ENCODE measurements around the gene RRAS.

RRAS gene

DNA sequence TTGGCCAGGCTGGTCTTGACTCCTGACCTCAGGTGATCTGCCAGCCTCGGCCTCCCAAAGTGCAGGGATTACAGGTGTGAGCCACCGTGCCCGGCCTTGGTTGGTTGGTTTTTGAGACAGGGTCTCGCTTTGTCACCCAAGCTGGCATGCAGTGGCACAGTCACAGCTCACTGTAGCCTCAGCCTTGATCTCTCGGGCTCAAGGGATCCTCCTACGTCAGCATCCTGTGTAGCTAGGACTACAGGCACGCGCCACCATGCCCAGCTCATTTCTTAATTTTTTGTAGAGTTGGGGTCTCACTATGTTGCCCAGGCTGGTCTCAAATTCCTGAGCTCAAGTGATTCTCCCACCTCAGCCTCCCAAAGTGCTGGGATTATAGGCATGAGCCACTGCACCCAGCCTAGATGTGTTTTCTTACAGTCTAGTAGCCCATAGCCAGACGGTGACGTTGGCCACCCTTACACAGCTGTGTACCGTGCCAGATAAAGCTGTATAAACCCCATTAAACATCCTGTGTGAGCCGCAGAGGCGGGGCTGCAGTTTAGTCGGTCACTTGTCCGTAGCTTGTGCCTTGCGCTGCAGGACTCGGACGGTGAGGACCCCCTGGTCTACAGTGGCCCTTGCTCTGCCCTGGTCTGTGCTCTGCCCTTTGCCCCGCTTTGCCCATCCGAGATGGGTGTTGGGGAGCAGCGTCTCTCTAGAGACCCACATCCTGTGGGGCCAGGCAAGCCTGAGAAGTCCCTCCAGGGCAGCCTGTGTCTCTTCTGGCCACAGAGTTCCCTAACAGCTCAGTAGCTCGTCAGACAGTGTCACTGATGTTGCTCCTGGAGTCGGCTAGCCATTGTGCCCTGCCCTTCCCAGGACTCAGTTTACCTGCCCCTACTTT, 15.9 kb upstream of the RRAS start:
- no peak for FAIRE-seq
- no peak for DNase-seq (ENCODE audit: insufficient read length, low spot score)

- FAIRE-seq (no peak), DNase-seq (ENCODE audit: insufficient read length, low spot score) (no peak)
Observed at GRCh38 chr19:49654581-49654980, 14.6 kb upstream of the RRAS start.

DNA sequence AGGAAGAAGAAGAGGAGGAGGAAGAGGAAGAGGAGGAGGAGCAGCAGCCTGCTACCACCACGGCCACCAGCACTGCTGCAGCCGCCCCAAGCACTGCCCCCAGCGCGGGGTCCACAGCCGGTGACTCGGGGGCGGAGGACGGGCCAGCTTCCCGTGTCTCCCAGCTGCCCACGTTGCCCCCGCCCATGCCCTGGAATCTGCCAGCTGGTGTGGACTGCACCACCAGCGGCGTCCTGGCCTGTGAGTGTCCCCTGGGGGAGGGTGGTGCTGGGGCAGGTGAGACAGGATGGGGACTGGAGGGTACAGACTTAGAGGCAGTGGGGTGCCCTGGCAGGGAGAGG, 13.5 kb upstream of the RRAS start:
- FAIRE-seq = no peak
- DNase-seq (ENCODE audit: insufficient read length, low spot score) = no peak

DNA sequence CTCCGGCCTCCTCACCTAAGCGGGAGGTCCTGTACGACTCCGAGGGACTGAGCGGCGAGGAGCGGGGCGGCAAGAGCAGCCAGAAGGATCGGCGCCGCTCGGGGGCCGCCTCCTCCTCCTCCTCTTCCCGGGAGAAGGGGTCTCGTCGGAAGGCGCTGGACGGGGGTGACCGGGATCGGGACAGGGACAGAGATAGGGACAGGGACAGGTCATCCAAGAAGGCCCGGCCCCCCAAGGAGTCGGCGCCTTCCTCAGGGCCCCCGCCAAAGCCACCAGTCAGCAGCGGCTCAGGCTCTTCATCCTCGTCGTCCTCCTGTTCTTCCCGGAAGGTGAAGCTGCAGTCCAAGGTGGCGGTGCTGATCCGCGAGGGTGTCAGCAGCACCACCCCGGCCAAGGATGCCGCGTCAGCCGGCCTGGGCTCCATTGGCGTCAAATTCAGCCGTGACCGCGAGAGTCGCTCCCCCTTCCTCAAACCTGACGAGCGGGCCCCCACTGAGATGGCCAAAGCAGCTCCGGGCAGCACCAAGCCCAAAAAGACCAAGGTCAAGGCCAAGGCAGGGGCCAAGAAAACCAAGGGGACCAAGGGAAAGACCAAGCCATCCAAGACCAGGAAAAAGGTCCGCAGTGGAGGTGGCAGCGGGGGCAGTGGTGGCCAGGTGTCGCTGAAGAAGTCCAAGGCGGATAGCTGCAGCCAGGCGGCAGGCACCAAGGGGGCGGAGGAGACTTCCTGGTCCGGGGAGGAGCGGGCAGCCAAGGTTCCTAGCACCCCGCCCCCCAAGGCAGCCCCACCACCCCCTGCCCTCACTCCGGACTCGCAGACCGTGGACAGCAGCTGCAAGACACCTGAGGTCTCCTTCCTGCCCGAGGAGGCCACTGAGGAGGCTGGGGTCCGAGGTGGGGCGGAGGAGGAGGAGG, 12.9 kb upstream of the RRAS start:
- DNase-seq (ENCODE audit: insufficient read length, low spot score) = no peak
- FAIRE-seq = no peak

DNA sequence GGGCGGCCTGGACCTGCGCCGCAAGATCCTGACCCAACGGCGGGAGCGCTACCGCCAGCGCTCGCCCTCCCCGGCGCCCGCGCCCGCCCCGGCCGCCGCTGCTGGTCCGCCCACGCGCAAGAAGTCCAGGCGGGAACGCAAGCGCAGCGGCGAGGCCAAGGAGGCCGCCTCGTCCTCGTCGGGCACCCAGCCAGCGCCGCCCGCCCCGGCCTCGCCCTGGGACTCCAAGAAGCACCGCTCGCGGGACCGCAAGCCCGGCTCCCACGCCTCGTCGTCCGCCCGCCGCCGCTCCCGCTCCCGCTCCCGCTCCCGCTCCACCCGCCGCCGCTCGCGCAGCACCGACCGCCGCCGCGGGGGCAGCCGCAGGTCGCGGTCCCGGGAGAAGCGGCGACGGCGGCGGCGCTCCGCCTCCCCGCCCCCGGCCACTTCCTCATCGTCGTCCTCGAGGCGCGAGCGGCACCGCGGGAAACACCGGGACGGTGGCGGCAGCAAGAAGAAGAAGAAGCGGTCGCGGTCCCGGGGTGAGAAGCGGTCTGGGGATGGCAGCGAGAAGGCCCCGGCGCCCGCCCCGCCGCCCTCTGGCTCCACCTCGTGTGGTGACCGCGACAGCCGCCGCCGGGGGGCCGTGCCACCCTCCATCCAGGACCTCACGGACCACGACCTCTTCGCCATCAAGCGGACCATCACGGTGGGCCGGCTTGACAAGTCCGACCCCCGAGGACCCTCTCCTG, 12.0 kb upstream of the RRAS start:
- DNase-seq (ENCODE audit: insufficient read length, low spot score) (no peak), FAIRE-seq (no peak)

DNA sequence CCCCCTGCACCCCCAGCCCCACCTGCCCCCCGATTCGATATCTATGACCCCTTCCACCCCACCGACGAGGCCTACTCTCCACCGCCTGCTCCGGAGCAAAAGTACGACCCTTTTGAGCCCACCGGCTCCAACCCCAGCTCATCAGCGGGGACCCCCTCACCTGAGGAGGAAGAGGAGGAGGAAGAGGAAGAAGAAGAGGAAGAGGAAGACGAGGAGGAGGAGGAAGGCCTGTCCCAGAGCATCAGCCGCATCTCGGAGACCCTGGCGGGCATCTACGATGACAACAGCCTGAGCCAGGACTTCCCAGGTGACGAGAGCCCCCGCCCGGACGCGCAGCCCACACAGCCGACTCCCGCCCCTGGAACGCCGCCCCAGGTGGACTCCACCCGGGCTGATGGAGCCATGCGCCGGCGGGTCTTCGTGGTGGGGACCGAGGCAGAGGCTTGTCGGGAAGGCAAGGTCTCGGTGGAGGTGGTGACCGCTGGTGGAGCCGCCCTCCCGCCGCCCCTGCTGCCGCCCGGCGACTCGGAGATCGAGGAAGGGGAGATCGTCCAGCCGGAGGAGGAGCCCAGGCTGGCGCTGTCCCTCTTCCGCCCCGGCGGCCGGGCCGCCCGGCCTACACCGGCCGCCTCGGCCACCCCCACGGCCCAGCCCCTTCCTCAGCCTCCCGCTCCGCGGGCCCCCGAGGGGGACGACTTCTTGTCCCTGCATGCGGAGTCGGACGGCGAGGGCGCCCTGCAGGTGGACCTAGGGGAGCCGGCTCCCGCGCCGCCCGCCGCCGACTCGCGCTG, 11.3 kb upstream of the RRAS start:
- no peak for FAIRE-seq
- no peak for DNase-seq (ENCODE audit: insufficient read length, low spot score)

DNA sequence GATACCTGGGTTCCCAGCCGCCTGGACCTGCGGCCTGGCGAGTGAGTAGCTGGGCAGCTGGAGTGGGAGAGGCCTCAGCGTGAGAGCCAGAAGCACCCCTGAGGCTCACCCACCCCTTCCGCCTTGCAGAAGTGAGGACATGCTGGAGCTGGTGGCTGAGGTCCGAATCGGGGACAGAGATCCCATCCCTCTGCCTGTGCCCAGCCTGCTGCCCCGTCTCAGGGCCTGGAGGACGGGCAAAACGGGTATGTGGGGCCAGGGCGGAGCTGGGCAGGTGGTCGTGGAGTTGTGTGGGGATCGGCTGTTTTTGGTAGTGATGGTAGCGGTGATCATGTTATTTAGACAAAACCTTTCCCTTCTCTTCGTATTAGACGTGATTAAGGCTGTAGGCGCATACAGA, 6.6 kb upstream of the RRAS start:
- FAIRE-seq (no peak), DNase-seq (ENCODE audit: insufficient read length, low spot score) (no peak)

- no peak for DNase-seq (ENCODE audit: insufficient read length, low spot score)
- no peak for FAIRE-seq
Observed at GRCh38 chr19:49645995-49646394, 6.1 kb upstream of the RRAS start.

- FAIRE-seq = no peak
- DNase-seq (ENCODE audit: insufficient read length, low spot score) = no peak
Observed at GRCh38 chr19:49645592-49645991, 5.6 kb upstream of the RRAS start.

- peak; percentile 75 for FAIRE-seq
- no peak for DNase-seq (ENCODE audit: insufficient read length, low spot score)
Observed at GRCh38 chr19:49643466-49643865, 3.5 kb upstream of the RRAS start.

DNA sequence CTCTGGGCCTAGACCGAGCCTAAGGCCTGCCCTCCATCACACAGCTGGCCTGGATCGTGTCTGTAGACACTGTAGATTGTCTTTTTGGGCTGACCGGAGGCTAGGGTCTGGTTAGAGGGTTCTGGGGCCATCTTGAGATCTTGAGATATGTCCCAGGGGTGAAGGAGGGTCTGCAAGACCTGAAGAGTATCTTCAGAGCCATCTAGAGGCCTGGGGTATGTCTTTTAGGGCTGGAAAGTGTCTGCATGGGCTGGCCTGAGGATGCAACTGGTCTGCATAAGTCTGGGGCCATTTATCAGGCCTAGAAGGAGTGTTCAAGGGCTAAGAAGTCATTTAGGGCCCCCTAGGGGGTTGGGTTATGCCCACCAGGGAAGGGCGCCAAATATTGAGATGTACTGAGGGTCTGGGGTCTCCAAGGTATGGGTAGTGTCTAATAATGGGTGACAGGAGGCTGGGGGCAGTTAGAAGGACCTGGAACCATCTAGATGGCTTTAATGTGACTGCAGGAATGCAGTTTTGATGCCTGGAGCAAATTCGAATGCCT, 2.6 kb upstream of the RRAS start:
- DNase-seq (ENCODE audit: insufficient read length, low spot score) (no peak), FAIRE-seq (peak; percentile 40)

GRCh38 chr19:49641688-49642491, 1.9 kb upstream of the RRAS start, which contains the start of gene SCAF1:
Gene SCAF1 (plus strand): TSS chr19:49642209. CDS start chr19:49645027, 2,818 bp downstream.
- DNase-seq (ENCODE audit: insufficient read length, low spot score) (peak; percentile 94), FAIRE-seq (peak; percentile 97)

GRCh38 chr19:49639401-49640112, 386 bp downstream of the RRAS start:
- DNase-seq (ENCODE audit: insufficient read length, low spot score) (no peak), FAIRE-seq (no peak)

DNA sequence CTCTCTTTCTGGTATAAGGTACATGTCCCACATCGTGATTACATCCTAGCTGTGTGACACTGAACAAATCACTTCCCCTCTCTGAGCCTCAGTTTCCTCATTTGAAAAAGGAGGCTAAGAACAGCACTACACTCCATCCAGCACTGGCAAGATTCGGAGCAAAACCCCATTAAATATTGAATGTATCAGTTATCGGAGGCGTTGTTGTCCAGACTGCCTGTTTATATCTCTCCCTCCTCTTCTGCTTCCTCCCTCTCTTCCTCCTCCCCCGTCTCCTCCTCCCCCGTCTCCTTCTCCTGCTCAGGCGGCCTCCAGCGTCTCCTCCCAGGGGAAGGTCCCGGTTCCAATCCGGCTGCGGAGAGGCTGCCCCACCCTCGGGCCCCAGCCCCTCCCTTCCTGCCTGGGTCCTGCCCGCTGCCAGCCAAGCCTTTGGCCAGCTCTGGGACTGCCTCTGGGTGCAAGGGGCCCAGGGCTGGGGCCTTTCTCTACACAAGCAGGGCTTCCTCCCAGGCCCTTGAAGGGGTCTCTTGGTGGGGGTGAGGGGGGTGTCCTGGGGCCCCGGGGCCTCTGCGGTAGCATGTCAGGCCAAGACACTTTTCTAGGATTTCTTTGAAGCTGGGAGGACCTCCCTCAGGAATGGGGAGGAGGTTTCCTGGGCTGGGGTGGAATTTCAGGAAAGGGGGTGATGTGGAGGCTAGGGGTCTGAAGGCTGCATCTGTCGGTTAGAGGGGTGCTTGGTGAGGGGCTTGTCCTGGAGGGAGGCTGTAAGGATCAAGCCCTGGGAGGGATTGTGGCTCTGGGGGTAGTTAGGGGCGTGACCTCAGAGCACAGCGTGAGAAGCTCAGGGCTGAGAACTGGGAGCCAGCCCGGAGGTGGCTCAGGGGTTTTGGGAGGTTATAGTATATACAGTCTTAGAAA, 1.9 kb downstream of the RRAS start:
- DNase-seq (ENCODE audit: insufficient read length, low spot score) (no peak), FAIRE-seq (no peak)

DNA sequence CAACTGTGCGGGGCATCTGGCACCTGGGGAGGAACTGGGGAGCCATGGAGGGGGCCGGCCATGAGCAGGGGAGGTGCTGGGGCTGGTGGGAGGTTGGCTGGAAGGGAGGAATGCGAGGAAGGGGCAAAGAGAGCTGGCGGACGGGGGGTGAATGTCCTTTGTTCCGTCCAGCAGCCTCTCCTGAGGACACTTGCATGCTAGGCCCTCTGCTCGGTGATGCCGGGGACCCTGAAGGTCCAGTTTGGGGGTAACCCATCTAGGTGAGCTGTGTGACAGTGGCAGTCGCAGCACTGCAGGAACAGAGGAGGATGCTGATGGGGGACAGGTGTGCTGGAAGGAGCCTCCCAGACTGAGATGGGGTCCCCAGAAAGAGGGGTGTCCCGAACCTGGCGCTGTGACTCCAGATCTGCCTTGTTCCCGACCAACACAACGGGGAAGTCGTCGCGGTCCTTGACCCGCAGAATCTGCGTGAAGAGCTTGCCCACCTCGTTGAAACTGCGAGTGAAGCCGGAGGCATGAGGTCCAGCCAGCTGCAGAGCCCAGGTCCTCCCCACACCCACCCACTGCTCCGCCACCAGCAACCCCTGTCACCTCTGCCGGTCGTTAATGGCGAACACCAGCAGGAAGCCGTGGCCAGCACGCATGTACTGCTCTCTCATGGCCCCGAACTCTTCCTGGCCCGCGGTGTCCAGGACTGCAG, 3.6 kb downstream of the RRAS start:
- DNase-seq (ENCODE audit: insufficient read length, low spot score) = no peak
- no peak for FAIRE-seq

- no peak for FAIRE-seq
- DNase-seq (ENCODE audit: insufficient read length, low spot score) = no peak
Observed at GRCh38 chr19:49635530-49636232, 4.3 kb downstream of the RRAS start.
